HG03175 (cell line): ENCODE measurements around the gene SOX6.

Source experiments
- ATAC-seq: cut with Tn5 transposase; IDR thresholded peaks from one replicate; pipeline ENCODE4 v1.9.1; 2021; ENCODE audit warnings: mild to moderate bottlenecking, moderate library complexity; ENCODE audit not compliant: unreplicated experiment

Gene SOX6

DNA sequence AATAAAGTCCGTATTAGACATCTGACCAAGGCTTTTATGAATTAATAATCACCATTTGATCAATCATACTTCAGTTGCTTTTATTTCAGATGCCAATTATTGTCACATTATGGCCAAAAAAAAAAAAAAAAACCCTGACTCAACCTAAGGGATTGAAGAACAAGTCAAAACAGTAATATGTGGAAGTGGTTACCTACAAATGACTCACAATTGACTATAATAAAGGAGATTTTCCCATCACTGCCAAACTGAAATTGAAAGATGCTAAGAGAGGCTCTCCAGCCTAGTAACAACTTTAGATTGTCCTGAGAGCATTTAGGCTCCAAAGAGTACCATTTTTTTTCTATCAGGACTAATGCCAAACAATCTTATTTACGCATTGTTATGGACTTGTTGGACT lies 35.2 kb downstream of the SOX6 start:
- no peak for ATAC-seq

DNA sequence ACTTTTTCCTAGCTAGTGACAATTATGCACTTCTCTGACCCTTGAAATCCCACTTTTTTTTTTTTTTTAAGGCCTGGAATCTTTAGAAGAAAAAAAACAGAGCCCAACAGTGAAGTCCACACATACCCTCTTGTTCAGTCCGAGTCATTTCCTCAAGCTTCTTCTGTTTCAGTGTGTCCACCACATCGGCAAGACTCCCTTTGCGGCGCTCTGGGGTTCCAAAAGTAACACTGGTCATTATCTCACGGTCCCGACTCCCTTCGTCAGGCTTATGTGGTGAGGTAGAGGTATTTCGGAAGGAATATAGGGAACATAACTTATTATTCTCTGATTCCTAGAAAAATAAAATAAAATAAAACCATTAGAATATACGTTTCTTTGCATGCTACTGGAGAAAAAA lies 38.0 kb downstream of the SOX6 start:
- ATAC-seq, result no peak

DNA sequence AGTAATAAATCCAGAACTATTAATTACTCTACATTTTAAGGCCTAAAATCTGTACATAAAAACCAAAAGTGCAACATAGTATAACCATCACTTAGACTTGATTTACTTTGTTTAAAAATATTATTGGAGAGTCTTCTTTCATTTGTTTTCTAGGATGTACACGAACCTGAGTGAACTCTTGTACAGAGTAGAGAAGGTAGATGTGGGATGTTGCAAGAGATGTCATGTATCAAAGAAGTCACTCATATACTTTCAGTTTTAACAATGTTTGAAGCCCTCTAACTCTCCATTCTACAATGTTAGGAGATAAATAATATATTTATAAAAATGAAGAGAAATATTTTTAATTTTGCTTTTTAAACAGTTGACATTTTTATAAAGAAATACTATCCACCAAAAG lies 38.6 kb downstream of the SOX6 start:
- no peak for ATAC-seq

DNA sequence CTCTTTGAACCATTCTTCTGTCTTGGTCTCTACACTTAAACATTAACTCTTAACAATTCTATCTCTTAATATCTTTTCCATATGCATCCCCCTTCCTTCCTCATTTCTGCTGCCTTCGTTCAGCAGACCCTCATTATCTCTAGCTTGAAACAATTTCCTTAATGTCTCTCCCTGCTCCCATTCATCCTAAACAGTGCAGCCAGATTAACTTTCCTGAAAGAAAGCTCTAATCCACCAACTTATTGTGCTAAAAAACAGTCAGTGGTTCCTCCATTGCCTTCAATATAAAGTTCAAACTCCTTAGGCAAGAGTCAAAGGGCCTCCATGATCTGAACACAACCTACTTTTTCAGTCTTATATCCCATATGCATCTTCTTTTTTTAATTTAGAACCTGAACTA lies 42.5 kb downstream of the SOX6 start:
- no peak for ATAC-seq

DNA sequence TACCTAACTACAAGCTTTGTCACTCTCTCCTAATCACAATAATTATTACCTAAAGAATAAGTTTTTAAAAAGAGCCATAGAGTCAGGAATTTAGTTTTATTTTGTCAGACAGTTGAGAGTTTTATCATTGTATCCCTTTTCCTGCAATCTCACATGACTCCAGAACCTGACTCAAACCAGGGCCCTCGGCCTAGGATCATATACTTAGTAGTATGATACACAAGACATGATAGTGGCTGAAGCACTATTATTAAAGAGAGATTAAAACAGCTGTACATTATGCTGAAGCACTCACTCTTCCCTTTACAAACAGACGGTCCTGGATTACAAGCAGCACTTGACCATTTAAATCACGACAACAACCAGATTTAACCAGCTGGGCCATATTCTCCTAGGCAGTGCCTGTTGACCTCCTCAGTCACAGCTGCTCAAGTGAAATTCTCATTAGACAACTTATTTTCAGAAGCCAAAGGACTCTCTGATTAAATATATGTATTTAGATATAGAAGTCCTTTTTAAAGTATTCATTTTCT lies 44.0 kb downstream of the SOX6 start:
- ATAC-seq, result no peak

DNA sequence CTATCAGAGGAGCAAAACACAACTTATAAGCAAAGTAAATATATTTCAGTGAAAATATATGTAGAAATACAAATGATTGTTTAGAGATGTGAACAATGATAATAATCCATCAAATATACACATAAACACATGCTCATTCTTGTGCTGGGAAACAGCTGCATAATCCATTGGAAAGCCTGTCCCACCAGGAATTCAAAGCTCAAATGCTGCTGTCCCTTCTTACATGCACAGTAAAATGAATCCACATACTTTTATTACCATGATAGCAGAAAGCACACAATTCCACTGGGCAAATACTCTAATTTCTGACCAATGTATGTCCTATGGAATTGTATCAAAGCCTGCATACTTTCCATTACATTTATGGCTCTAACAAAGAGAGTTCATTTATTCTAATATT lies 44.5 kb downstream of the SOX6 start:
- ATAC-seq, result no peak

DNA sequence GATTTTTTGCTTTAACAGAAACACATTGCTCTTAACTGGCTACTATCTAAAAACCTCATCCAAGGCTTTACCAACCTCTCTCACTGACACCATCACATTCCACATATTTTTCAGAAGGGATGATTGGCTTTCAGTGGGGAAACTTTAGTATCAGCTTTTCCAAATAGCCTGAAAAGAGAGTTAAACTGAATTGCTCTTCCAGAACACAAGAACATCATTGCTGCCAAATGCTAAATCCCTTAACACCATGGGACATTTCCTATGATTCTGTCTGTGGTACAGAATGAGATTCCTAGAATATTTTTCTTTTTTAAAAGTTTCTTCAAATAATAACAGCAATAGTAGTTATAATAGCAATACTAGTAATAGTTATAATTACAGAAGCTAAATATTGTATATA lies 45.4 kb downstream of the SOX6 start:
- no peak for ATAC-seq

DNA sequence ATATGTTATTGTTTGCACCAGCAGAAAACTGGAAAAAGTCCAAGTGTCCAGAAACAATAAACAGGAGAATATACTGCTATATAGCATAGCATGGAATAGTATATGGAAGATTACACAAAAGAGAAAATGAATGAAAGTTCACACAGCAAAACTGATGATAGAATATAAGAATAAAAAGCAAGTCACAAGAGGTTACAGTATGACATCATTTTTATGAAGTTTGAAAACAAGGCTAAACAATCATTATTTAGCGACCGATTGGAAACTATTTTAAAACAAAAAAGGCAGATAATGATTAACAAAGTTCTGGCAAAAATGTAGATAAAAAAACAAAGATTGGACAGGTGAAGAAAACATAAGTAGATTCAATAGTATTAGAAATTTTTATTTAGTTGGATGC lies 47.1 kb downstream of the SOX6 start:
- no peak for ATAC-seq

DNA sequence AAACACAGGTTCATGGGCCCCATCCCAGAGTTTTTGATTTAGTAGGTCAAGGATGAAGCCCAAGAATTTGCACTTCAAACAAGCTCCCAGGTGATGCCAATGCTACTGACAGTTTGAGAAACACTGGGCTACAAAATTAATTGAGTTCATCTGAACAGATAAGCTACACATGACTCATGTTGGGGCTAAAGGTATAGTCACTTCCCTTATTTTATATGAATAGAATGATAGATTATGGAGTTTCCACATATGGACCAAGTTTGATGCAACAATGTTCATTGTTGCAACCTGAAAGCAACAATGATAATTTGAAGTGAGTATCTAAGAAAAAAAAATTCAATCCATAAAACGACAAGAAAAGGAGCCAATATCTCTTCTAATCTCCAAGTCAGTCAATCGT lies 54.9 kb downstream of the SOX6 start:
- ATAC-seq, result no peak

DNA sequence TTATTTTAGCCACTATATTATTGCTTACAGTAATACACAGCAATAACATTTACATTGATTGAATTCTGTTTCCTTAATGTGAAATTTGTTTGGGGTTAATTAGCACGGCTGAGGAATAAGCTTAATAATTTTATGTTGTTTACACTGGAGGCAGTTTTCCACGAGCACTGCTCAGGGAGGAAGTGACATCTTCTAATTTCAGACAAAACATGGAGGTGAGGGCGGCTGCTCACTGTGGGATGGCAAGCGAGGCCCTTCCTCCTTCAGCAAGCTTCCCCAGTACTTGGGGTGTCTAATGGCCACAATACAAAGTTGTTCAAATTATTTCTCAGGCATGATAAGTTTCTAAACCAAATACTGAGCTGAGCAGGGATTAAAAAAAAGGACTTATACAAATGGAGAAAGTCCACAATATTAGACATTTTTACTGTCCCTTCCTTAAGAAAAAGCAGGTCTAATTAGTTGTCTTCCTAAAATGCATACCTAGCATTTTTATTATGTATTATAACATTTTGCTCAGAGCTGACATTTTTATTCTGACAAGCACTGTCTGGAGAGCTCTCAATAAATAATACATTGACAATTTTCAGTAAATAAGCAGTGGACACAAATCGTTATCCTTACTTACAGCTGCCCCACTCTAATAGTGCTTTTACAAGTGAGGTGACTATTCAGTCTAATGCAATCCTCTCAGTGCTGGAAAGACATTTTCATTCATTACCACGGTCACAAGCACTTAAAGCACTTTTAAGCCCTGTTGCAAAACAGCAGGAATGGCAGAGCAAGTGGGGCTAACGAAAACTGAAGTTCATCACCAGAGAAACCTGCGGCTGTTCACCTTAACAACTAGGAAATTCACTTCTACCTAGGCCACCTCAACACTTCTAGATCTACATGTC lies 56.2 kb downstream of the SOX6 start:
- ATAC-seq, result no peak

DNA sequence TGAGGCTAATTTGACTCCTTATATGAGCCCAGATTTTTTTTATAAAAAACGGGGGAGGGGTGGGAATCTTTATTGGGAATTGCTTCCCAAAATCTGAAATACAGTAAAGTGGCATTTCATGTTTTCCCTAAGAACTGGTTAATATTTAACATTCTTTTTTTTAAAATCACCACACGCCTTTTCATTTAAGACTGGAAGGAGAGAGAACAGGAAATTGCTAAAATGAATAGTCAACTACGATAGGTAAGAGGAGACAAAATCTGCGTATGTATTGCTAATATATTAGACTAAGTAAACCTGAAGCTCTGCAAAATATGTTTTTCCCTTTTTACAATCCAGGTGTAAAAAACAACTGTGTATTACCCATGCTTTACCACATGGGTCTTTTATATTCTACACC lies 57.0 kb downstream of the SOX6 start:
- no peak for ATAC-seq

DNA sequence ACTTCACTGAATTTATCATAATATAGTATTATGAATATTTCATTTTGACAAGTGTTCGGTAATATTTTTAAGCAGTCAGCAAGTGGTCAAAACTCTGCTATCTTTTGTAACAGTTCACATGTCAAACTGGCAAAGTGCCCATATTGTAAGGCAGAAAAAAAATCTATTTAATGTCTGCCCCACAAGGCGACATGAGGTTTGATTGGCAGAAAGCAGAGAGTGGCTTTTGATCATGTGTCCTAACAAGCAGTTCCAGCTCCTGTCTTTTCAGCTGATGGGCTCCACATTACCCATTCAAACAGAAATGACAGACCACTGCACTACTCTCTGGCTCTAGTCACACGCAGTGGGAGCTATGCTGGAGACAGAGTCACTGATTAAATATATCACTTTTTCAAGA lies 59.0 kb downstream of the SOX6 start:
- no peak for ATAC-seq

DNA sequence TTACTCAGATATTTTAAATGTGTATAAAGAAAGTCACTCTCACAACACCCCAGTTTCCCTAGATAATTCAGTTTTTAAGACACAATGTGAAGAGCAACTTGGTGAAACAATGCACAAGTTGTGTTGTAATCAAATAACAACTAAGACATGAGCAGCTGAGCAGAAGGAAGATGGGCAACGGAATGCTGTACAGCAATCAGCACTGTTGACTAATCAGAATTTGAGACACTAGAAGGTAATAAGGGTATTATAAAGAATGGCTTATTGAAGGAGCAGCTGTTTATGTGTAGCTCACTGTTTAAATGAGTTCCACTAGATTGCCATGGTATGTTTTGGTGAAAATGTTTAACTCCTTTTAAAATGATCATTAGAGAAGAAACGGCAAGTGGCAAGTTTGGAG lies 60.1 kb downstream of the SOX6 start:
- ATAC-seq, result no peak

DNA sequence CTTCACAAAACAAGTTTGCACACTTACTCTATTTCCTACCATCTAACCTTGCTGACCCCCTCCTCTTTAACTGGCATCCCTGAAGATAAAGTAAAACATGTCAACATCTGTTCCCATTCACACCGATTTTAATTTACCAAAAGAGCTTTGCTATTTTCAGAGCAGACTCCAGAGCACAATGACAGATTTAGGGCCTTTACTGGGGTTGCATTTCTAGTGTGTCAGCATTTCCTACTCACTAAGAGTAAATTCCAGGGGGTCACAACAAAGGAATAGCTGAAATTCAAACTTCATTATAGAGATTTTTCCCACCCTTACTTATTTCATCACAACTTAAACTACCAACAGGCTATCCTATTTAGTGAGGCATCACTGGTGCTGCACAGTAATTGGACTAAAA lies 60.8 kb downstream of the SOX6 start:
- no peak for ATAC-seq

DNA sequence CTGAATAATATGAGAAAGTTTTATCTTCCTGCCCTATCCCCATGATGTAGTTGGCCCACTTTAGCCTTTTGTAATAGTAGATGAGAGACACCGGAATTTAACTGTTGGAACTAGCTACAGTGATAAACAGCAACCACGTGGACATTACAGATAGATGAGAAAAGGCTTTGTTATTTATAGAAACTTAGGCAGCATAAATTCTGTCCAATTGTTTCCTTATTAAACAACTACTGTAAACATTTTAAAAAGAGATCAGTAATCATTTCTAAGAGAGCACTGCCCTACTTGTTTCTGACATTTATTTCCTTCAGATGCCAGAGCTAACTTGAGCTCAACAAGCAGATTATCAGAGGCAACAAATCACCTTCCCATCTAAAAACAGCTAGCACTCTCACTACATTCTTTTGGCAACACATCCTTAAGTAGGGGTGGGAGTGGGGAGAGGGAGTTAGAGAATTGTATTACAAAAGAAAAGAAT lies 63.1 kb downstream of the SOX6 start:
- no peak for ATAC-seq

DNA sequence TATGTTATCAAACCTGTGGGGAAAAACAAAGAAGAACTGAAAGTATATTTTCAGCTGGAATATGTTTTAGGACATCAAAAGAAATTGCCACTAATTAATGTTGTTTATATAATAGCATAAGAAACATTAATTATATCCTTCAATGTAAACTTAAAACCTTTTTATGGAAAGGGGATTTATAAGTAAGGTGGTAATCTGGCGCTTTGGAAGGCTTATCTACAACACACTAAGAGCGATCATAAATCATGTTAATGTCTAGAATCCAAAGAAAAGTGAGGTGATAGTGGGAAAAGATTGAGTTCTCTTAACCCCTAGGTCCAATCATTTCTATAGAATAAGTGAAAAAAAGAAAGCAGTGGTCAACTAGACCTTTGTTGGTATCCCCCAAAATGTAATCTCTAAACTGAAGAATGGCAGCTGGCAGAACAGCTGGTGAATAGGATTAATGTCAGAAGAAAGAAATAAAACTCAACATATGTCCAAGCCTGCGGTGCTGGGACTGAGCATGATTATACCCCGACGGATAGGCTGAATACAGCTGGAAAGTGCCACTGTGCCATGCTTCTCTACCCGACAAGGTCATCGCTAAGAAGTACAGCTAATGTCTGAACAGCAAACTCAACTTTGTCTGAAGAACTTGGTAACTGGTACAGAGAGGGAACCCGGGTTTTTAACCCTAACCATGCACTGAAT lies 64.0 kb downstream of the SOX6 start:
- no peak for ATAC-seq

DNA sequence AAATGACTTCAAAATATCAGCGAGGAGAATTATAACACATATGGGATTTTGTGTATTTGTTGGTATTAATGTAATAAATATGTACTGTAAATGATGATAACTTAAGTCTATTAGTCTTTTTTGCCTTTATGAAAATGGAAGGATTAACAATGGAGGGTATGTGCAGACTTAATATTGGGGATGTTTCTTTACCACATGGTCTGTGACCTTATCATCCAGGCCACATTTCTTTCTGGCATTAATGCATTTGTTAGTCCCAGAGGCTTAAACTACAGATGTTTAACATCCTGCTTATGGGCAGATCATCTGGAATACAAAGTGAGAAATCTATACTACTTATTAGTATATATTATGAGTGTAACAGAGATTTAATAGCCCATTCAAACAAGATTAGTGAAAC lies 64.6 kb downstream of the SOX6 start:
- no peak for ATAC-seq

DNA sequence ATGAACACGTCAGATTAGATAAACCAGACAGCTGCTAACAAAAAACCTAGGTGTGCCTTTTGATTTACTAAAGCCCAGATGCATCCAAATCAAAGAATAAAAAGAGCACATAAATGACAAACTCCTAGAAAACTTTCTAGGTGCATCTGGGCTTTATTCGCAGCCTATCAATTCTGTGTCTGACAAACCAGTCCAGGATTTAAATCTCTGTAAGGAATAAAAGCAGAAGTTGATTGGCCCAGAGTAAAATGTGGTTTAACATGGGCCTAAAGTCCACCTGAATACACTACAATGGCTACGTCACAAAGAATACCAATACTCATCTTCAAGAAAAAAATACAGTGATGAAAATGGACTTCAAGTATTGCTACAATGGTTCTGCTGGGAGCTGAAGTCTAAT lies 66.8 kb downstream of the SOX6 start:
- ATAC-seq, result no peak

DNA sequence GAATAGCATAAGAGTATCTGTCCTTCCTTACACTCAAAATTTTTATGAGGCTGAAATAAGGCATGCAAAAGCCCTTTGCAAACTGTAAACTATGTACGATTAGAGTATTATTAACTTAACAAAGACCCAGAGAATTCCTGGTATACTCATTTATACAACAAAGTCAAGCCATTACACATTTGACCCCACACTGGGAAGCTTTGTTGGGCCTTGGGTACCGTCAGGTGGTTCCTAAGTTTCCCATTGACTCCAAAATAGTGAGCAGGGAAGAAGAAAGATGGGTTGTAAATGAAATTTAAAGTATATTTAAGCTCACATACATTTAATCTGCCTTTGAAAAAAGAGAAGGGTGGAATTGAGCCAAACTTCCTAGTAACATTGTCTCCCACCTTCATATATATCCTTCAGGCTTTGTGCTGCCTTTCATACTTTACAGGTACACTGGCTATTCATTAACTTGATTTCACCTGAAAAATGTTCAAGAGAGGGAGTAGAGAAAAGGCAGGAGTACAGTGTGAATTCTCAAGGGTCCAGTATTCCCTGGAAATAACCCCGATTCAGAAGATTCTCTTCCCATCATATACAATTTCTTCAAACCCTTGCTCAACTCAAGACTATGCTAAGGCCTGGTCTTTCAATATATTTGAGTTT lies 68.6 kb downstream of the SOX6 start:
- ATAC-seq, result no peak

DNA sequence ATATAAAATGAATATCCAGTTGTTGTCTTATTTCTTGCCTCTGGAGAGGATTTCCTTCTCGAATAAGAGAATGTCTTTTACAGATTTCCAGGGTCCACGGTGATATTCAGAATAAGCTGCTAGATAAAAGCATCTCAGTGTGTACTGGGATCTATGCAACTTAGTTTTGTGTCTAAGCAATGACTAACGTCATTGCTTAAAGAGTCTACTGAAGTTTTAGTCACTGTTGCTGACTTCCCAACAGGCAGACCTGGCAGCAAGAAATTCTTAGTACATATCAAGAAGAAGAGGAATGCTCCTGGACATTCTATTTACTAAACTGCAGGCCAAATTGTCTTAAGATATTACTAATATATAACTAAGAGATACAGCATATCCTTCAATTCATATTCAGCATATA lies 70.3 kb downstream of the SOX6 start:
- no peak for ATAC-seq

DNA sequence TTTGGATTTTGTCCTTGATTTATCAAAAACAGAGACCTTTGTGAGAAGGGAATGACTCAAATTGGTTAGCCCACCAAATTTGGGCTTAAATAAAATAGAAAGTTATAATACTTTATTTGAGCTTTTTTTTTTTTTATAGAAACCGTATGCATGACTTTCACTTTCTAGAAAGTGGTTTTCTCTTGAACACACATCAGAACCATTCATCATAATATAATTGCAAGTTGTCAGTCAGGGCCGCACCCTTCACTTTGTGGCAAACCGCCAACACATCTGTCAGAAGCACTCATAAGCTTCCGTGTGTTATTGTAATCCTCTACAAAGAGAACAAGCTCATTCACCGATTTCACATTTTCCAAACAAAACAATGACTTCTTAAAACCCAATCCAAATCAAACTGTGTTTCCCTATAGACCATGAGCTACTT lies 76.1 kb downstream of the SOX6 start:
- ATAC-seq, result no peak

DNA sequence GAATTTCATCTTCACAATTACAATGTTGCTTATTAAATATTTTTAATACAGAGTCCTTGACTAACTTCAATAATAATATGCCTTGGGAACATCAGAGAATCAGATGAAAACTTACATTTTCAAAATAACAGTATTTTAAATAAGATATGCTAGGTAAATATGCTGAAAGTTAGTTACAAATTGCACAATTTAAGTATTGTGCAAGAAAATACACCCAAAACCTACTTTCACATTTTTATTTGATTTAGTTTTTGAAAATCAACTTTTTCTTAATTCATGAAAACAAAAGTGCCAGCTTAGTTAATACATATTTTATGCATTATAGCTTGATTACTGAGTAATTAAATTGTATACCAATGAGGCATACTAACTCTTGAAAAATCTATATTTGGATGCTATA lies 76.8 kb downstream of the SOX6 start:
- ATAC-seq, result no peak
